Lung (tissue), 12 donors: ENCODE data around the gene COL6A3. TPM values are rescaled to one million over a fixed set of nuclear protein-coding genes. Genes with fewer than 3 reads are reported as not detected.

ENCODE experiments used
- ATAC-seq: fragments of 200-7000 bp; cut with Tn5 transposase; one replicate; pipeline ENCODE4 v1.9.1; 2020; ENCODE audit warnings: moderate number of reproducible peaks; ENCODE audit not compliant: insufficient read depth, low FRiP score
- DNase-seq, 3 donors: peaks; one replicate each; pipeline ENCODE4 v3.0.0-alpha.2; 2013 to 2017
- H3K27ac ChIP-seq, 2 donors: one replicate each; pipeline ENCODE4 v1.5.1; 2013; ENCODE audit warnings: mild to moderate bottlenecking in 2 of 2, moderate library complexity in 2 of 2, control low read depth in 1 of 2, inconsistent platforms in 1 of 2, low read depth in 1 of 2, low read length in 1 of 2
- H3K27me3 ChIP-seq, 3 donors: one replicate each; pipeline ENCODE4 v1.5.1; 2013; ENCODE audit warnings: low read length in 2 of 3; ENCODE audit not compliant: control insufficient read depth in 3 of 3, insufficient read depth in 3 of 3
- H3K36me3 ChIP-seq, 4 donors: one replicate each; pipeline ENCODE4 v1.5.1; 2013; ENCODE audit warnings: low read length in 4 of 4, mild to moderate bottlenecking in 1 of 4, moderate library complexity in 1 of 4; ENCODE audit not compliant: control insufficient read depth in 4 of 4, insufficient read depth in 4 of 4
- H3K4me1 ChIP-seq, 5 donors: one replicate each; pipeline ENCODE4 v1.5.1; 2013; ENCODE audit warnings: low read length in 5 of 5, mild to moderate bottlenecking in 2 of 5, moderate library complexity in 1 of 5; ENCODE audit not compliant: control insufficient read depth in 5 of 5, insufficient read depth in 5 of 5
- H3K4me3 ChIP-seq: one replicate; pipeline ENCODE4 v1.5.1; 2013; ENCODE audit warnings: mild to moderate bottlenecking, control low read depth, moderate library complexity
- H3K9ac ChIP-seq, 2 donors: one replicate each; pipeline ENCODE4 v1.5.1; 2013; ENCODE audit warnings: low read length in 2 of 2, control low read depth in 1 of 2; ENCODE audit not compliant: insufficient read depth in 1 of 2
- H3K9me3 ChIP-seq, 4 donors: one replicate each; pipeline ENCODE4 v1.5.1; 2013; ENCODE audit warnings: low read length in 3 of 4, mild to moderate bottlenecking in 1 of 4, moderate library complexity in 1 of 4; ENCODE audit not compliant: control insufficient read depth in 4 of 4, insufficient read depth in 3 of 4
- CTCF ChIP-seq: IDR thresholded peaks from 2 replicates; pipeline ENCODE4 v1.5.1; 2012; ENCODE audit warnings: mild to moderate bottlenecking; ENCODE audit errors: control extremely low read depth, extremely low read depth
- WGBS, 2 donors: extraction: QIAGEN DNeasy Blood & Tissue Kit; methylation state at CpG; one replicate each; pipeline ENCODE4 v1.1.7; 2013; 5-methylcytosine and 5-hydroxymethylcytosine counted together
- polyA plus RNA-seq, 2 donors: library from polyadenylated mRNA; stranded (reverse); fragments of 200-250 nt; gene quantifications; one replicate each; pipeline ENCODE4 v1.2.1, GENCODE V29; 2013
- total RNA-seq, 2 donors: library from RNA; depleted of rRNA in 1 of 2; stranded (reverse); fragments of >200 nt in 1 of 2; gene quantifications; one replicate each; pipeline ENCODE4 v1.2.1, GENCODE V29; 2014 to 2021
- donor health status: control.
- donor health status: control.
- donor health status: Bipolar disorder and iron deficiency.
- donor health status: healthy.
- donor health status: DM: yes; HTN: yes; CAD: no.

The COL6A3 gene
- total and polyA plus RNA-seq, 4 donors, result 36.4 to 548 (median 277) TPM

- H3K36me3 ChIP-seq, result peaks cover 0 to 80% (median 38%) of the 10 kb centered on the region in 4 donors
- 59 to 70% methylated on average over 3 of the region's 3 CpGs for WGBS, 2 donors
- H3K9ac ChIP-seq, result no peak overlapping the region
- H3K9me3 ChIP-seq, result peaks cover 0 to 11% (median 0%) of the 10 kb centered on the region in 4 donors
- H3K4me3 ChIP-seq, result no peak overlapping the region
- H3K27me3 ChIP-seq, result no peaks in the 10 kb centered on the region
- no peak overlapping the region for H3K27ac ChIP-seq
- H3K4me1 ChIP-seq, result peaks cover 0 to 4% (median 0%) of the 10 kb centered on the region in 5 donors
- TF ChIP-seq CTCF, result no peak
- DNase-seq, result no peak
- ATAC-seq, result no peak
These were observed 34.3 kb downstream of the COL6A3 start for GRCh38 chr2:237379636-237380035.

GRCh38 chr2:237378650-237379049, 35.3 kb downstream of the COL6A3 start:
- no peaks in the 10 kb centered on the region for H3K4me1 ChIP-seq
- WGBS, 2 donors, result 92 to 94% methylated on average over 11 of the region's 11 CpGs
- no peak overlapping the region for H3K4me3 ChIP-seq
- H3K27ac ChIP-seq, result no peak overlapping the region
- H3K36me3 ChIP-seq, result peaks cover 0 to 85% (median 39%) of the 10 kb centered on the region in 4 donors
- DNase-seq (no peak), ATAC-seq (no peak)
- no peak overlapping the region for H3K9ac ChIP-seq
- peaks cover 0 to 11% (median 0%) of the 10 kb centered on the region in 4 donors for H3K9me3 ChIP-seq
- no peak for TF ChIP-seq CTCF
- no peaks in the 10 kb centered on the region for H3K27me3 ChIP-seq

GRCh38 chr2:237374284-237375060, 39.5 kb downstream of the COL6A3 start:
- Histone ChIP-seq H3K36me3 (peaks cover 0 to 84% (median 38%) of the 10 kb centered on the region in 4 donors), H3K9ac (no peak overlapping the region), H3K27ac (no peak overlapping the region), H3K4me1 (no peaks in the 10 kb centered on the region), H3K4me3 (no peak overlapping the region), H3K9me3 (peaks cover 0 to 9% (median 0%) of the 10 kb centered on the region in 4 donors), H3K27me3 (no peaks in the 10 kb centered on the region)
- DNase-seq, result no peak
- 88 to 93% methylated on average over 35 of the region's 35 CpGs for whole genome bisulfite sequencing, 2 donors
- no peak for ATAC-seq
- no peak for TF ChIP-seq CTCF
